Measurements from ENCODE around the gene NINJ2. TPM values are rescaled to one million over a fixed set of nuclear protein-coding genes. Genes with fewer than 3 reads are reported as not detected.

Gene NINJ2
- total and polyA plus RNA-seq, 4 donors = 5.8 to 28.4 (median 14.3) TPM

DNA sequence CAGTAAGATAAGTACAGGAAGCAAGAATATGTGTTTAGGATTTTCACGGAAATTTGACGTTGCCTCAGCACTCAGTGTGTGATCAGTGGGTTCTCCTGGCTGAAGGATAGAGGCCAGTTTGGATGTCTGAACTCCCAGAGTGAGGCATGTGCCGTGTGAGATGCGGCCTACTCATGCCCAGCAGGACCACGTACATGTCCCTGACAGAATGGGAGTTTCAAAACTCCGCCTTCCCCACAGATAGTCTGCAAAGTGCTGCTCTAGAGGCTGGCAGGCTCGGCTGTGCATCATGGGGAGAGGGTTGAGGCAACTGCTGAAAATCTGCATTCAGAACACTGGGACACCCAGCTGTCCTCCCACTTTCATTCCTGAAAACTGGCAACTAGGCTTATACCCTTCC, 58.3 kb downstream of the NINJ2 start:
- Histone ChIP-seq H3K36me3 (ENCODE audit: control insufficient read depth in 4 of 4, insufficient read depth in 4 of 4, low read length in 4 of 4) (no peaks in the 10 kb centered on the region), H3K4me1 (ENCODE audit: control insufficient read depth in 5 of 5, insufficient read depth in 5 of 5, low read length in 5 of 5) (peaks cover 6 to 17% (median 12%) of the 10 kb centered on the region in 5 donors), H3K4me3 (no peak overlapping the region), H3K9ac (ENCODE audit: insufficient read depth in 1 of 2, low read length in 2 of 2) (no peak overlapping the region), H3K27ac (ENCODE audit: low read depth in 1 of 2, low read length in 1 of 2) (peak overlapping the region in 1 of 2 donors; percentile 36), H3K9me3 (ENCODE audit: control insufficient read depth in 4 of 4, insufficient read depth in 3 of 4, low read length in 3 of 4) (no peaks in the 10 kb centered on the region), H3K27me3 (ENCODE audit: control insufficient read depth in 3 of 3, insufficient read depth in 3 of 3, low read length in 2 of 3) (no peaks in the 10 kb centered on the region)
- TF ChIP-seq, protein P1, sequence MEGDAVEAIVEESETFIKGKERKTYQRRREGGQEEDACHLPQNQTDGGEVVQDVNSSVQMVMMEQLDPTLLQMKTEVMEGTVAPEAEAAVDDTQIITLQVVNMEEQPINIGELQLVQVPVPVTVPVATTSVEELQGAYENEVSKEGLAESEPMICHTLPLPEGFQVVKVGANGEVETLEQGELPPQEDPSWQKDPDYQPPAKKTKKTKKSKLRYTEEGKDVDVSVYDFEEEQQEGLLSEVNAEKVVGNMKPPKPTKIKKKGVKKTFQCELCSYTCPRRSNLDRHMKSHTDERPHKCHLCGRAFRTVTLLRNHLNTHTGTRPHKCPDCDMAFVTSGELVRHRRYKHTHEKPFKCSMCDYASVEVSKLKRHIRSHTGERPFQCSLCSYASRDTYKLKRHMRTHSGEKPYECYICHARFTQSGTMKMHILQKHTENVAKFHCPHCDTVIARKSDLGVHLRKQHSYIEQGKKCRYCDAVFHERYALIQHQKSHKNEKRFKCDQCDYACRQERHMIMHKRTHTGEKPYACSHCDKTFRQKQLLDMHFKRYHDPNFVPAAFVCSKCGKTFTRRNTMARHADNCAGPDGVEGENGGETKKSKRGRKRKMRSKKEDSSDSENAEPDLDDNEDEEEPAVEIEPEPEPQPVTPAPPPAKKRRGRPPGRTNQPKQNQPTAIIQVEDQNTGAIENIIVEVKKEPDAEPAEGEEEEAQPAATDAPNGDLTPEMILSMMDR (IDR thresholded peaks at IDR 0.05; ENCODE audit: control extremely low read depth, extremely low read depth) = no peak
- WGBS, 2 donors = 80 to 88% methylated on average over 7 of the region's 7 CpGs
- ATAC-seq (ENCODE audit: insufficient read depth, low FRiP score) (no peak), DNase-seq (no peak)

DNA sequence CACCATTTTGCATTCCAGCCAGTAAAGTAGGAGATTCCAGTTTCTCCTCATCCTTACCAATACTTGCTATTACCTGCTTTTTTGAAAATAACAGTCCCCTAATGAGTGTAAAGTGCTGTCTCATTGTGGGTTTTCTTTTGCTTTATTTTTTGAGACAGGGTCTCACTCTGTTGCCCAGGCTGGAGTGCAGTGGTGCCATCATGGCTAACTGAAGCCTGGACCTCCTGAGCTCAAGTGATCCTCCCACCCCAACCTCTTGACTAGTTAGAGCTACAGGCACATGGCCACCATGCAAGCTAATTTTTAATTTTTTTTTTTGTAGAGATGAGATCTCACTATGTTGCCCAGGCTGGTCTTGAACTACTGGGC, 60.6 kb downstream of the NINJ2 start:
- no peak overlapping the region for H3K9ac ChIP-seq (ENCODE audit: insufficient read depth in 1 of 2, low read length in 2 of 2)
- ATAC-seq (ENCODE audit: insufficient read depth, low FRiP score) (no peak), DNase-seq (no peak)
- H3K4me3 ChIP-seq = no peak overlapping the region
- no peaks in the 10 kb centered on the region for H3K9me3 ChIP-seq (ENCODE audit: control insufficient read depth in 4 of 4, insufficient read depth in 3 of 4, low read length in 3 of 4)
- H3K27me3 ChIP-seq (ENCODE audit: control insufficient read depth in 3 of 3, insufficient read depth in 3 of 3, low read length in 2 of 3) = no peaks in the 10 kb centered on the region
- no peaks in the 10 kb centered on the region for H3K36me3 ChIP-seq (ENCODE audit: control insufficient read depth in 4 of 4, insufficient read depth in 4 of 4, low read length in 4 of 4)
- no peak overlapping the region for H3K27ac ChIP-seq (ENCODE audit: low read depth in 1 of 2, low read length in 1 of 2)
- H3K4me1 ChIP-seq (ENCODE audit: control insufficient read depth in 5 of 5, insufficient read depth in 5 of 5, low read length in 5 of 5) = peaks cover 0 to 6% (median 4%) of the 10 kb centered on the region in 5 donors
- TF ChIP-seq, protein P1 (IDR thresholded peaks at IDR 0.05; ENCODE audit: control extremely low read depth, extremely low read depth) = no peak

DNA sequence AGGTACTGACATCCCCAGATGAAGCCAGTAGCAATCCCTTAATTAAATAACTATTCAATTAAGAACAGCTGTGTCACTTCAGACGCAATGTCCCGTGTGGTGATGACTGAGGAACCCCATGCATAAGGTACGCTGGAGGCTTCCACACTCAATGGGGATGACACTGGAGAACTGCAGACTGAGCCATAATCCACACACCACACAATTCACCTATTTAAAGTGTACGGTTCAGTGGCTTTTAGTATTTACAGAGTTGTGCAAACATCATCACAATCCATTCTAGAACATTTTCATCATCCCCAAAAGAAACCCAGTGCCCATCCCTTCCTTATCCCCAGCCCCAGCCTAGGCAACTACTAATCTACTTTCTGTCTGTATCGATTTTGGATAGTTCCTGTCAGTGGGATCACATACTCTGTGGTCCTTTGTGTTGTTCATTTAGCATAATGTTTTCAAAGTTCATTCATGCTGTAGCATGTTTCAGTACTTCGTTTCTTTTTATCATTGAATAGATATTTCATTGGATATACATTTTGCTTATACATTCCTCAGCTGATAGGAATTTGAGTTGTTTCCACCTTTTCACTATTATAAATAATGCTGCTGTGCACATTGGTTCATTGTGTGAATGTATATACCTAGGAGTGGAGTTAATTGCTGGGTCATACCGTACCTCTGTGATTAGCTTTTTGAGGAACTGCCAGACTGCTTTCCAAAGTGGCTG, 61.1 kb downstream of the NINJ2 start:
- peaks cover 0 to 4% (median 0%) of the 10 kb centered on the region in 5 donors for H3K4me1 ChIP-seq (ENCODE audit: control insufficient read depth in 5 of 5, insufficient read depth in 5 of 5, low read length in 5 of 5)
- H3K36me3 ChIP-seq (ENCODE audit: control insufficient read depth in 4 of 4, insufficient read depth in 4 of 4, low read length in 4 of 4) = no peaks in the 10 kb centered on the region
- ATAC-seq (ENCODE audit: insufficient read depth, low FRiP score) (no peak), DNase-seq (no peak)
- H3K9me3 ChIP-seq (ENCODE audit: control insufficient read depth in 4 of 4, insufficient read depth in 3 of 4, low read length in 3 of 4) = no peaks in the 10 kb centered on the region
- no peak overlapping the region for H3K4me3 ChIP-seq
- H3K27ac ChIP-seq (ENCODE audit: low read depth in 1 of 2, low read length in 1 of 2) = no peak overlapping the region
- WGBS, 2 donors = 75 to 79% methylated on average over 7 of the region's 7 CpGs
- H3K27me3 ChIP-seq (ENCODE audit: control insufficient read depth in 3 of 3, insufficient read depth in 3 of 3, low read length in 2 of 3) = no peaks in the 10 kb centered on the region
- H3K9ac ChIP-seq (ENCODE audit: insufficient read depth in 1 of 2, low read length in 2 of 2) = no peak overlapping the region
- TF ChIP-seq, protein P1 (IDR thresholded peaks at IDR 0.05; ENCODE audit: control extremely low read depth, extremely low read depth) = no peak

DNA sequence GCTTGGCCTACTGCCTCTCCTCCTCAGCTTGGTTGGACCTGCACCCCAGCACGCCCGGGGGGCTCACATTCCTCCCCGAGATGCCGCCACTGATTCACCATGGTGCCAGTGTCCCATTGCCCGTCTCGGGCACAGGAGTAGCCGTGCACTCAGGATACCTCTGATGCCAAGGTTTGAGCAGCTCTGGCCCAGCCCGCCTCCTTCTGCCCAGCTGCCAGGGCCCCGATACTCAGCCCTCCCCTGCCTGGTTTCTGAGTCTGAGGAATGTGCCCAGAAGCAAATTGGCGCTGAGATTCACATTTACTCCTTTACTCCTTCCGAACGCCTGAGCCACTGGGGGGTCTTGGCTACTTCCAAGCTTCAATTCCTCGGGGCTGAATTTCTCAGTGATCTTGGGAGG, 63.5 kb downstream of the NINJ2 start:
- ATAC-seq (ENCODE audit: insufficient read depth, low FRiP score) (no peak), DNase-seq (no peak)
- no peak overlapping the region for H3K9ac ChIP-seq (ENCODE audit: insufficient read depth in 1 of 2, low read length in 2 of 2)
- WGBS, 2 donors = 93 to 95% methylated on average over 13 of the region's 13 CpGs
- H3K9me3 ChIP-seq (ENCODE audit: control insufficient read depth in 4 of 4, insufficient read depth in 3 of 4, low read length in 3 of 4) = no peaks in the 10 kb centered on the region
- H3K4me3 ChIP-seq = no peak overlapping the region
- H3K4me1 ChIP-seq (ENCODE audit: control insufficient read depth in 5 of 5, insufficient read depth in 5 of 5, low read length in 5 of 5) = peaks cover 0 to 4% (median 0%) of the 10 kb centered on the region in 5 donors
- no peaks in the 10 kb centered on the region for H3K27me3 ChIP-seq (ENCODE audit: control insufficient read depth in 3 of 3, insufficient read depth in 3 of 3, low read length in 2 of 3)
- no peaks in the 10 kb centered on the region for H3K36me3 ChIP-seq (ENCODE audit: control insufficient read depth in 4 of 4, insufficient read depth in 4 of 4, low read length in 4 of 4)
- TF ChIP-seq, protein P1 (IDR thresholded peaks at IDR 0.05; ENCODE audit: control extremely low read depth, extremely low read depth) = no peak
- H3K27ac ChIP-seq (ENCODE audit: low read depth in 1 of 2, low read length in 1 of 2) = no peak overlapping the region

Data from lung (tissue), 12 donors.